HCT116 (cell line): Measurements from ENCODE around the gene COPA.

ENCODE experiments used
- POLR2A ChIP-seq: IDR thresholded peaks from 2 replicates; pipeline ENCODE4 v1.7.0; 2011; ENCODE audit warnings: borderline replicate concordance; ENCODE audit not compliant: insufficient read depth, insufficient read length; ENCODE audit errors: extremely low read depth
- TF ChIP-seq, protein P1 (sequence below), 3 experiments: fragments of 200-600 bp in 1 of 3; sonication (generic) in 1 of 3; IDR thresholded peaks in 2 of 3; conservative IDR thresholded peaks in 1 of 3; 2 replicates each; pipeline ENCODE4 v1.5.1; 2012 to 2017; ENCODE audit warnings: low read depth in 2 of 3, low read length in 2 of 3, antibody characterized with exemption in 1 of 3, borderline replicate concordance in 1 of 3, control low read depth in 1 of 3, mild to moderate bottlenecking in 1 of 3, mixed read lengths in 1 of 3, mixed run types in 1 of 3, moderate library complexity in 1 of 3; ENCODE audit not compliant: insufficient read depth in 1 of 3

DNA sequence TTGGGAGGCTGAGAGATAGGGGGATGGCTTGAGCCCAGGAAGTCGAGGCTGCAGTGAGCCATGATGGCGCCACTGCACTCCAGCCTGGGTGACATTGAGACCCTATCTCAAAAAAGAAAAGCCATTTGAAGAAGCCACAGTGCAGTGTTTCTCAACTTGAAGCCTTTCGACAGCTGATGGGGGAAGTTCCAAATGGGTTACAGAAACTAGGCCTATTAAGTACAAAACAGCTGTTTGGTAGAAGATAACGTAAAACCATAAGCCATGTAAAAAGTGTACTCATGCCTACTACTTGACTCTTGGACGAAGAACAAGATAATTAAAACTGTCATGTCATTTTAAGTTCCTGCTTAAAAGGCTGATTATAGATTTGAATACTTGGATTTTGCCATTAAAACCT lies 16.6 kb downstream of the COPA start:
- TF ChIP-seq, protein P1, sequence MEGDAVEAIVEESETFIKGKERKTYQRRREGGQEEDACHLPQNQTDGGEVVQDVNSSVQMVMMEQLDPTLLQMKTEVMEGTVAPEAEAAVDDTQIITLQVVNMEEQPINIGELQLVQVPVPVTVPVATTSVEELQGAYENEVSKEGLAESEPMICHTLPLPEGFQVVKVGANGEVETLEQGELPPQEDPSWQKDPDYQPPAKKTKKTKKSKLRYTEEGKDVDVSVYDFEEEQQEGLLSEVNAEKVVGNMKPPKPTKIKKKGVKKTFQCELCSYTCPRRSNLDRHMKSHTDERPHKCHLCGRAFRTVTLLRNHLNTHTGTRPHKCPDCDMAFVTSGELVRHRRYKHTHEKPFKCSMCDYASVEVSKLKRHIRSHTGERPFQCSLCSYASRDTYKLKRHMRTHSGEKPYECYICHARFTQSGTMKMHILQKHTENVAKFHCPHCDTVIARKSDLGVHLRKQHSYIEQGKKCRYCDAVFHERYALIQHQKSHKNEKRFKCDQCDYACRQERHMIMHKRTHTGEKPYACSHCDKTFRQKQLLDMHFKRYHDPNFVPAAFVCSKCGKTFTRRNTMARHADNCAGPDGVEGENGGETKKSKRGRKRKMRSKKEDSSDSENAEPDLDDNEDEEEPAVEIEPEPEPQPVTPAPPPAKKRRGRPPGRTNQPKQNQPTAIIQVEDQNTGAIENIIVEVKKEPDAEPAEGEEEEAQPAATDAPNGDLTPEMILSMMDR (IDR thresholded peaks at IDR 0.05 in 2 of 3, conservative IDR thresholded peaks at IDR 0.05 in 1 of 3; ENCODE audit: borderline replicate concordance in 1 of 3, insufficient read depth in 1 of 3, low read depth in 2 of 3, low read length in 2 of 3), result no peak
- no peak for TF ChIP-seq POLR2A
